Adrenal gland (tissue), 5 donors: ENCODE measurements around the gene RPA3.

Source experiments
- CTCF ChIP-seq, 6 experiments: fragments of 450-650 bp in 4 of 6; fragments of 200-600 bp in 2 of 6; sonication (generic) in 1 of 6; IDR thresholded peaks; 1 replicate in 5 of 6; 2 replicates in 1 of 6; pipeline versions ENCODE4 v1.5.1 to v1.8.0; 2016 to 2021; ENCODE audit warnings: antibody characterized with exemption in 6 of 6, mild to moderate bottlenecking in 2 of 6, moderate library complexity in 1 of 6
- POLR2A ChIP-seq, 2 donors: fragments of 450-650 bp; IDR thresholded peaks; one replicate each; pipeline ENCODE4 v1.6.1; 2017; ENCODE audit warnings: antibody characterized with exemption in 2 of 2, mild to moderate bottlenecking in 2 of 2, moderate library complexity in 1 of 2
- donor health status: DM: no; HTN: no; CAD: no.

- TF ChIP-seq CTCF (IDR thresholded peaks at IDR 0.05) (no peak), POLR2A (IDR thresholded peaks at IDR 0.05) (no peak)
Measured at GRCh38 chr7:7732621-7733281, 14.3 kb upstream of the RPA3 start.
